A673 (cell line): ENCODE results near the gene RABGAP1L.

Experiments
- EZH2 ChIP-seq: fragments of 200-600 bp; sonication (generic); IDR thresholded peaks from 2 replicates; pipeline ENCODE4 v1.6.1; 2017; ENCODE audit warnings: borderline replicate concordance, low read depth, mild to moderate bottlenecking, mixed read lengths, antibody characterized with exemption, low read length; ENCODE audit not compliant: poor library complexity, severe bottlenecking
- TF ChIP-seq, protein P1 (sequence below): fragments of 300-800, 200-600 bp; sonication (generic); conservative IDR thresholded peaks from 2 replicates; pipeline ENCODE4 v1.5.1; 2017; ENCODE audit warnings: low read depth, mild to moderate bottlenecking, antibody characterized with exemption, low read length, moderate library complexity, mixed read lengths

GRCh38 chr1:174284052-174284451, 124.7 kb downstream of the RABGAP1L start:
- TF ChIP-seq, protein P1, sequence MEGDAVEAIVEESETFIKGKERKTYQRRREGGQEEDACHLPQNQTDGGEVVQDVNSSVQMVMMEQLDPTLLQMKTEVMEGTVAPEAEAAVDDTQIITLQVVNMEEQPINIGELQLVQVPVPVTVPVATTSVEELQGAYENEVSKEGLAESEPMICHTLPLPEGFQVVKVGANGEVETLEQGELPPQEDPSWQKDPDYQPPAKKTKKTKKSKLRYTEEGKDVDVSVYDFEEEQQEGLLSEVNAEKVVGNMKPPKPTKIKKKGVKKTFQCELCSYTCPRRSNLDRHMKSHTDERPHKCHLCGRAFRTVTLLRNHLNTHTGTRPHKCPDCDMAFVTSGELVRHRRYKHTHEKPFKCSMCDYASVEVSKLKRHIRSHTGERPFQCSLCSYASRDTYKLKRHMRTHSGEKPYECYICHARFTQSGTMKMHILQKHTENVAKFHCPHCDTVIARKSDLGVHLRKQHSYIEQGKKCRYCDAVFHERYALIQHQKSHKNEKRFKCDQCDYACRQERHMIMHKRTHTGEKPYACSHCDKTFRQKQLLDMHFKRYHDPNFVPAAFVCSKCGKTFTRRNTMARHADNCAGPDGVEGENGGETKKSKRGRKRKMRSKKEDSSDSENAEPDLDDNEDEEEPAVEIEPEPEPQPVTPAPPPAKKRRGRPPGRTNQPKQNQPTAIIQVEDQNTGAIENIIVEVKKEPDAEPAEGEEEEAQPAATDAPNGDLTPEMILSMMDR, result no peak
- no peak for TF ChIP-seq EZH2
